H1 (cell line): ENCODE measurements around the gene BCAS3. TPM values are rescaled to one million over a fixed set of nuclear protein-coding genes. Genes with fewer than 3 reads are reported as not detected.

Source experiments
- SAP30 ChIP-seq: fragments of 300-600 bp; sonication (generic); IDR thresholded peaks from 2 replicates; pipeline ENCODE4 v1.7.1; 2012; ENCODE audit warnings: low read length, moderate library complexity, mild to moderate bottlenecking, inconsistent platforms; ENCODE audit not compliant: insufficient read depth, insufficient replicate concordance
- polyA plus RNA-seq, 7 experiments: library from polyadenylated mRNA; depleted of rRNA in 3 of 7; stranded (reverse) in 5 of 7; unstranded in 2 of 7; fragments of >200 nt in 5 of 7; fragments of 200-250 nt in 2 of 7; gene quantifications; 1 replicate in 5 of 7; 2 replicates in 1 of 7; 4 replicates in 1 of 7; pipeline versions ENCODE4 v1.2.1 to v1.2.3, GENCODE V29; 2011 to 2013; ENCODE audit warnings: missing spikeins in 2 of 7, mixed read lengths in 2 of 7
- total RNA-seq: library from RNA; stranded (reverse); fragmentation: NEBNext Ultra II Directional; extraction: Animal tissue kit (Norgen Biotek cat#: 25700); gene quantifications from 2 replicates; pipeline ENCODE4 v1.2.1, GENCODE V29; 2021

Gene BCAS3
- total and polyA plus RNA-seq, 2 of the 8 experiments (the other 6 are each of a cell fraction or from before 2014, with no cell fraction given), result 9.9 to 13.3 TPM

- no peak for TF ChIP-seq SAP30
Measured at GRCh38 chr17:61202564-61202963, 524.9 kb downstream of the BCAS3 start (continued).
